PC-9 (cell line): ENCODE results near the gene FOXK1. TPM values are rescaled to one million over a fixed set of nuclear protein-coding genes. Genes with fewer than 3 reads are reported as not detected.
A peak's percentile ranks its signal among the peaks of the same experiment; 100 is the strongest.

Source experiments
- BruUV-seq: library from RNA; stranded (reverse); fragments of 400-500 nt; replicated peaks from 2 replicates; lab custom pipeline; 2021; lab: Mats Ljungman, UMichigan
- CTCF ChIA-PET: fragments of 300-600 bp; sonication (Branson Sonifier 250); formaldehyde crosslinking; loops from one replicate; lab custom pipeline; 2022; ENCODE audit warnings: antibody characterized with exemption; lab: Charles Lee
- POLR2A ChIA-PET: fragments of 300-600 bp; sonication (Branson Sonifier 250); formaldehyde crosslinking; loops from one replicate; lab custom pipeline; 2022; ENCODE audit warnings: antibody characterized with exemption; ENCODE audit not compliant: unreplicated experiment; lab: Charles Lee
- DNase-seq, 2 experiments: peaks; one replicate each; pipeline versions ENCODE4 v3.0.0 to v3.0.0-alpha.2; 2015 to 2022; ENCODE audit warnings: mixed read lengths in 1 of 2
- H2AFZ ChIP-seq: fragments of 200-600 bp; sonication (generic); 2 replicates; pipeline ENCODE4 v1.8.1; 2017; ENCODE audit warnings: antibody characterized with exemption
- H3F3A ChIP-seq: fragments of 200-600 bp; sonication (generic); 2 replicates; pipeline ENCODE4 v1.8.1; 2017; ENCODE audit warnings: antibody characterized with exemption, mild to moderate bottlenecking, low read depth; ENCODE audit not compliant: insufficient read depth
- H3K27ac ChIP-seq: fragments of 200-600 bp; sonication (generic); 2 replicates; pipeline ENCODE4 v1.6.1; 2016; ENCODE audit warnings: mixed run types
- H3K27me3 ChIP-seq: fragments of 200-600 bp; sonication (generic); 2 replicates; pipeline ENCODE4 v1.6.1; 2016; ENCODE audit warnings: low read depth, mixed run types; ENCODE audit not compliant: insufficient read depth
- H3K36me3 ChIP-seq: fragments of 200-600 bp; sonication (generic); 2 replicates; pipeline ENCODE4 v1.6.1; 2016; ENCODE audit warnings: low read depth, mixed run types
- H3K4me1 ChIP-seq: fragments of 200-600 bp; sonication (generic); replicated peaks from 2 replicates; pipeline ENCODE4 v1.6.1; 2016; ENCODE audit warnings: mixed run types; ENCODE audit not compliant: insufficient read depth
- H3K4me2 ChIP-seq: fragments of 200-600 bp; sonication (generic); 2 replicates; pipeline ENCODE4 v1.6.1; 2017; ENCODE audit warnings: mixed run types
- H3K4me3 ChIP-seq: fragments of 200-600 bp; sonication (generic); 2 replicates; pipeline ENCODE4 v1.6.1; 2016; ENCODE audit warnings: mixed run types
- H3K79me2 ChIP-seq: fragments of 200-600 bp; sonication (generic); 2 replicates; pipeline ENCODE4 v1.6.1; 2017; ENCODE audit warnings: low read depth, mixed run types
- H3K9me2 ChIP-seq: fragments of 200-600 bp; sonication (generic); 2 replicates; pipeline ENCODE4 v1.8.1; 2017; ENCODE audit warnings: mild to moderate bottlenecking; ENCODE audit not compliant: insufficient read depth
- H3K9me3 ChIP-seq: fragments of 200-600 bp; sonication (generic); 2 replicates; pipeline ENCODE4 v1.8.1; 2016; ENCODE audit warnings: low read depth; ENCODE audit not compliant: insufficient read depth
- H4K20me1 ChIP-seq: fragments of 200-600 bp; sonication (generic); 2 replicates; pipeline ENCODE4 v1.8.1; 2017; ENCODE audit not compliant: insufficient read depth
- CTCF ChIP-seq: fragments of 200-600 bp; sonication (generic); conservative IDR thresholded peaks from 2 replicates; pipeline ENCODE4 v1.6.1; 2017; ENCODE audit warnings: mixed run types, antibody characterized with exemption, mild to moderate bottlenecking, moderate library complexity
- EZH2 ChIP-seq: fragments of 200-600 bp; sonication (generic); IDR thresholded peaks from 2 replicates; pipeline ENCODE4 v1.8.0; 2017; ENCODE audit warnings: antibody characterized with exemption, low read depth
- intact Hi-C: fragments of 100-400 bp; cut with micrococcal nuclease; formaldehyde crosslinking; loops from one replicate; pipeline ENCODE4 v1.10.0; 2022; ENCODE audit not compliant: unreplicated experiment
- total RNA-seq: library from RNA; stranded (reverse); gene quantifications from 2 replicates; pipeline ENCODE4 v1.2.3, GENCODE V29; 2021

FOXK1 gene
- total RNA-seq, 1 experiment from 2014 or later, result 68.1 TPM

- Histone ChIP-seq H3K9me3 (no peaks in the 10 kb centered on the region), H3K9me2 (no peaks in the 10 kb centered on the region), H3K4me3 (no peak overlapping the region), H3K4me1 (peaks cover 12% of the 10 kb centered on the region), H3K79me2 (peaks cover 11% of the 10 kb centered on the region), H3F3A (peaks cover 20% of the 10 kb centered on the region; the same call in 1 of the 2 replicates), H3K4me2 (no peak overlapping the region), H3K36me3 (no peaks in the 10 kb centered on the region), H2AFZ (no peak overlapping the region), H3K27me3 (no peaks in the 10 kb centered on the region), H4K20me1 (peaks cover 5% of the 10 kb centered on the region; the same call in 1 of the 2 replicates), H3K27ac (no peak overlapping the region)
- ChIA-PET CTCF (no interaction called here), POLR2A (no interaction called here)
- BruUV-seq, result no TSS peak
- intact Hi-C loops, result loop anchor here (10.0 kb wide), 1 partner anchor 403 kb away; no protein-coding TSS in a partner anchor
- no peak for DNase-seq
- TF ChIP-seq EZH2 (no peak), CTCF (no peak)
Observed at GRCh38 chr7:4771737-4772136, 89.6 kb downstream of the FOXK1 start.

- no TSS peak for BruUV-seq
Observed at GRCh38 chr7:4772306-4772705, 90.2 kb downstream of the FOXK1 start.

GRCh38 chr7:4774007-4774406 lies 91.9 kb downstream of the FOXK1 start:
- Histone ChIP-seq H3K27me3 (no peaks in the 10 kb centered on the region), H3K4me2 (peak overlapping the region; percentile 77), H2AFZ (no peak overlapping the region), H3F3A (peaks cover 20% of the 10 kb centered on the region; the same call in 1 of the 2 replicates), H3K9me2 (no peaks in the 10 kb centered on the region), H4K20me1 (peaks cover 17% of the 10 kb centered on the region), H3K79me2 (peaks cover 28% of the 10 kb centered on the region), H3K36me3 (no peaks in the 10 kb centered on the region), H3K4me3 (no peak overlapping the region; the same call in 1 of the 2 replicates), H3K27ac (no peak overlapping the region; the same call in 1 of the 2 replicates), H3K9me3 (no peaks in the 10 kb centered on the region), H3K4me1 (peaks cover 16% of the 10 kb centered on the region)
- intact Hi-C loops, result loop anchor here (2.0 to 10.0 kb wide), 2 partner anchors 311 to 401 kb away; no protein-coding TSS in a partner anchor
- BruUV-seq, result no TSS peak
- TF ChIP-seq EZH2 (no peak), CTCF (no peak)
- ChIA-PET CTCF (no interaction called here), POLR2A (no interaction called here)
- DNase-seq, result no peak

More at GRCh38 chr7:4772306-4772705, 90.2 kb downstream of the FOXK1 start:
- POLR2A ChIA-PET, result no interaction called here
- TF ChIP-seq CTCF (no peak), EZH2 (no peak)
- Histone ChIP-seq H4K20me1 (peaks cover 5% of the 10 kb centered on the region; the same call in 1 of the 2 replicates), H3K4me2 (no peak overlapping the region), H3K36me3 (no peaks in the 10 kb centered on the region), H3F3A (peaks cover 20% of the 10 kb centered on the region; the same call in 1 of the 2 replicates), H3K4me1 (peaks cover 16% of the 10 kb centered on the region), H3K79me2 (peaks cover 16% of the 10 kb centered on the region), H2AFZ (no peak overlapping the region), H3K9me2 (no peaks in the 10 kb centered on the region), H3K4me3 (no peak overlapping the region), H3K27ac (no peak overlapping the region), H3K27me3 (no peaks in the 10 kb centered on the region), H3K9me3 (no peaks in the 10 kb centered on the region)
- CTCF ChIA-PET, result no interaction called here
- no peak for DNase-seq
- intact Hi-C loops, result loop anchor here (10.0 kb wide), 1 partner anchor 402 kb away; no protein-coding TSS in a partner anchor
